AG10803 (cell line): ENCODE data around the gene ISM1.
A peak's percentile ranks its signal among the peaks of the same experiment; 100 is the strongest.

Source experiments
- DNase-seq: peaks from one replicate; pipeline ENCODE4 v3.0.0; 2010; ENCODE audit warnings: low read depth
- H3K4me3 ChIP-seq: 2 replicates; pipeline ENCODE4 v1.5.1; 2011; ENCODE audit warnings: mild to moderate bottlenecking, low read length, control low read depth
- TF ChIP-seq, protein P1 (sequence below): conservative IDR thresholded peaks from 2 replicates; pipeline ENCODE4 v1.5.1; 2011; ENCODE audit warnings: mild to moderate bottlenecking, low read length, control low read depth, inconsistent platforms

ISM1 gene

DNA sequence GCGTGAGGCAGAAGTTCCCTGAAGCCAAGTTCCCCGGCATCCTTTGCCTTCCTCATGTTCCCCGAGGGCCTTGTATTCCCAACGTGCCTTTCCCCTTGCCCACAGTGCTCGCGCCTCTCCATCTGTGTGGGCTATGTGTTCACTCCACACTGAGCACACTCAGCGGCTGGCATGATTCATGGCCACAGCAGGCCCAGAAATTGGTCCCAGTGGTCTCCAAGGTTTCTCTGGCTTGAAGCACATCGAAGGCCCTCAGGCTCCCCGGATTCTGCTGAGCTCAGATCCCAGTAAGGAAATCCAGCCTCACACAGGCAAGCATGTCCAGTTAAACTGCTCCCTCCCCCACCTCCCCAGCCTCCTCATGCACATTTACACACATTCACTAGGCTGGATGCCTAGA is 123.6 kb downstream of the ISM1 start:
- no peak overlapping the region for H3K4me3 ChIP-seq
- DNase-seq, result no peak
- TF ChIP-seq, protein P1, sequence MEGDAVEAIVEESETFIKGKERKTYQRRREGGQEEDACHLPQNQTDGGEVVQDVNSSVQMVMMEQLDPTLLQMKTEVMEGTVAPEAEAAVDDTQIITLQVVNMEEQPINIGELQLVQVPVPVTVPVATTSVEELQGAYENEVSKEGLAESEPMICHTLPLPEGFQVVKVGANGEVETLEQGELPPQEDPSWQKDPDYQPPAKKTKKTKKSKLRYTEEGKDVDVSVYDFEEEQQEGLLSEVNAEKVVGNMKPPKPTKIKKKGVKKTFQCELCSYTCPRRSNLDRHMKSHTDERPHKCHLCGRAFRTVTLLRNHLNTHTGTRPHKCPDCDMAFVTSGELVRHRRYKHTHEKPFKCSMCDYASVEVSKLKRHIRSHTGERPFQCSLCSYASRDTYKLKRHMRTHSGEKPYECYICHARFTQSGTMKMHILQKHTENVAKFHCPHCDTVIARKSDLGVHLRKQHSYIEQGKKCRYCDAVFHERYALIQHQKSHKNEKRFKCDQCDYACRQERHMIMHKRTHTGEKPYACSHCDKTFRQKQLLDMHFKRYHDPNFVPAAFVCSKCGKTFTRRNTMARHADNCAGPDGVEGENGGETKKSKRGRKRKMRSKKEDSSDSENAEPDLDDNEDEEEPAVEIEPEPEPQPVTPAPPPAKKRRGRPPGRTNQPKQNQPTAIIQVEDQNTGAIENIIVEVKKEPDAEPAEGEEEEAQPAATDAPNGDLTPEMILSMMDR, result no peak

DNA sequence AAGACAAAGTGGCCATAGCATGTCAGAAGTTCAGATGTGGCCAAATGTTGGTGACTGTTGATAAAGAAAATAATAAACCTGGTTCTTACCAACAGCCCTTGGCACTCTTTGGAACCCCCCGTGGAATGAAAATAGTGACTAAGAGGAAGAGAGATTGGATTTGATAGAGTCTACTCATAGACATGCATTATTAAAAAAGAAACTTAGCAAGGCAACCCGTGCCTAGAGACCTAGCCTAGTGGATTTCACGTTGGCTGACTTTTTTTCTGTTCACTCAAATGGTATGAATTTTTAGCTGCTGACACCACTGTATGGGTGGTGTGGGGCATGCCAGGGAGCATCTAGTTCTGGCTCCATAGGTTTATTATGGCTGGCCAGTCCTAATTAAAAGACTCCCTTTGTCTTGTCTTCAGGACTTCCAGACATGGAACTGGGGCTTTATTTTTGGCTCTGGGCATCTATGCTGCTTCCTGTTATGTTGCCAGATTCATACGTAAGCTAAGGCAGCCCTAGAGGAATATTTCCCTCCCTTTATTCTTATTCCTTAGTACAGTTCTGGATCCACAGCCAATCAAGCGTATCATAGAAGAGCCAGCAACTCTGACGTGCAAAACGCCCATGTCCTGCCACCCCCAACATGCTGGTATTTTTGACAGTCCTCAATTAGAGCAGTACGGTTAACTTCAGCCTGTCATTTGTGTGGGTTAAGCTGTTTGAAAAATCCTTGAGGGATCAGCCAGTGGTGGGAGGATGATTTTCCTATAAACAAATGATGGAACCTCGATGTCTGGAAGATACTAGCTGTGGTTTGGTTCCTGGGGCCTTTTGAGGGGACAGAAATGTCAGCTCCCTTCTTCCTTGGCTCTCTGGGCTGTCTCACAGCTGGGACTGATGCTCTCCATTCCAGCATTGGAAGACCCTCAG is 127.5 kb downstream of the ISM1 start:
- peak; percentile 22 for DNase-seq
- TF ChIP-seq, protein P1, result no peak
- no peak overlapping the region for H3K4me3 ChIP-seq

DNA sequence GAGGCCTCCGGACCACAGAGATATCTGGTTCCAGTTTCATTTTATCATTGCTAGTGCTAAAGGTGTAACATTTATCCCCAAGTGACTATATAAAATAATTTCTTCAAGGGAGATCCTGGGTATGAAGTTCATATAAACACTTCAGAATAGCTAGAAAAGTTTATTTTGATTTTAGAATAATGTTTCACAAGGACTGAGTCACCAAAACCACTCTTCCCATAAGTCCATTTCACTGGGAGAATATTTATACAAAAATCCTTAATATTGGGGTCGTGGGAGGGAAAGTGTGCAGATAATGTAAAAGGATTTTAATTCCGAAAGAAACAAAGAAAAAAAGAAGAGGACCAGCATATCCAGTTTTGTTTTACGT is 128.1 kb downstream of the ISM1 start:
- H3K4me3 ChIP-seq, result no peak overlapping the region
- no peak for DNase-seq
- TF ChIP-seq, protein P1, result no peak
